Esophagus muscularis mucosa (tissue), 4 donors: ENCODE results near the gene SLC12A2. TPM values are rescaled to one million over a fixed set of nuclear protein-coding genes. Genes with fewer than 3 reads are reported as not detected.

ENCODE experiments used
- DNase-seq: peaks from one replicate; pipeline ENCODE4 v3.0.0-alpha.2; 2017; ENCODE audit errors: extremely low spot score
- H3K27ac ChIP-seq, 4 donors: fragments of 200-600 bp; sonication (generic); replicated peaks in 1 of 4; 1 replicate in 3 of 4; 2 replicates in 1 of 4; pipeline ENCODE4 v1.5.1; 2016 to 2019; ENCODE audit warnings: mild to moderate bottlenecking in 1 of 4
- H3K27me3 ChIP-seq, 4 donors: fragments of 200-600 bp; sonication (generic); one replicate each; pipeline versions ENCODE4 v1.5.1 to v1.6.0; 2016 to 2019
- H3K36me3 ChIP-seq, 4 donors: fragments of 200-600 bp; sonication (generic); one replicate each; pipeline ENCODE4 v1.5.1; 2016 to 2019
- H3K4me1 ChIP-seq, 4 donors: fragments of 200-600 bp; sonication (generic); one replicate each; pipeline ENCODE4 v1.5.1; 2016 to 2019
- H3K4me3 ChIP-seq, 4 donors: fragments of 200-600 bp; sonication (generic); 1 replicate in 2 of 4; 2 replicates in 2 of 4; pipeline ENCODE4 v1.5.1; 2016 to 2019; ENCODE audit warnings: mild to moderate bottlenecking in 4 of 4, moderate library complexity in 1 of 4
- H3K9me3 ChIP-seq, 4 donors: fragments of 200-600 bp; sonication (generic); 1 replicate in 3 of 4; 2 replicates in 1 of 4; pipeline ENCODE4 v1.5.1; 2016 to 2019
- CTCF ChIP-seq, 3 experiments: fragments of 200-600 bp in 2 of 3; fragments of 450-650 bp in 1 of 3; sonication (generic) in 2 of 3; IDR thresholded peaks; one replicate each; pipeline ENCODE4 v1.5.1; 2017 to 2019; ENCODE audit warnings: antibody characterized with exemption in 3 of 3, mild to moderate bottlenecking in 2 of 3, moderate library complexity in 1 of 3
- EP300 ChIP-seq: sonication (generic); formaldehyde crosslinking; IDR thresholded peaks from one replicate; pipeline ENCODE4 v1.6.1; 2017; ENCODE audit warnings: antibody characterized with exemption
- POLR2A ChIP-seq: fragments of 450-650 bp; IDR thresholded peaks from one replicate; pipeline ENCODE4 v1.6.1; 2017; ENCODE audit warnings: antibody characterized with exemption, moderate library complexity, mild to moderate bottlenecking, low read depth
- POLR2AphosphoS5 ChIP-seq, 2 donors: sonication (generic); formaldehyde crosslinking; IDR thresholded peaks; one replicate each; pipeline ENCODE4 v1.6.1; 2017; ENCODE audit warnings: antibody characterized with exemption in 2 of 2
- WGBS: methylation state at CpG from one replicate; pipeline ENCODE4 v1.1.5; 2018; 5-methylcytosine and 5-hydroxymethylcytosine counted together
- intact Hi-C: fragments of 100-400 bp; cut with DNase I; formaldehyde crosslinking; loops from one replicate; pipeline ENCODE4 v1.15.1; 2023
- total RNA-seq, 4 donors: library from RNA; depleted of rRNA; stranded (reverse); fragments of >200 nt; gene quantifications; one replicate each; pipeline versions ENCODE4 v1.1.0 to v1.2.1, GENCODE V29; 2016

The SLC12A2 gene
- total RNA-seq, 4 donors from 2014 or later, result 93.4 to 132 (median 113) TPM

DNA sequence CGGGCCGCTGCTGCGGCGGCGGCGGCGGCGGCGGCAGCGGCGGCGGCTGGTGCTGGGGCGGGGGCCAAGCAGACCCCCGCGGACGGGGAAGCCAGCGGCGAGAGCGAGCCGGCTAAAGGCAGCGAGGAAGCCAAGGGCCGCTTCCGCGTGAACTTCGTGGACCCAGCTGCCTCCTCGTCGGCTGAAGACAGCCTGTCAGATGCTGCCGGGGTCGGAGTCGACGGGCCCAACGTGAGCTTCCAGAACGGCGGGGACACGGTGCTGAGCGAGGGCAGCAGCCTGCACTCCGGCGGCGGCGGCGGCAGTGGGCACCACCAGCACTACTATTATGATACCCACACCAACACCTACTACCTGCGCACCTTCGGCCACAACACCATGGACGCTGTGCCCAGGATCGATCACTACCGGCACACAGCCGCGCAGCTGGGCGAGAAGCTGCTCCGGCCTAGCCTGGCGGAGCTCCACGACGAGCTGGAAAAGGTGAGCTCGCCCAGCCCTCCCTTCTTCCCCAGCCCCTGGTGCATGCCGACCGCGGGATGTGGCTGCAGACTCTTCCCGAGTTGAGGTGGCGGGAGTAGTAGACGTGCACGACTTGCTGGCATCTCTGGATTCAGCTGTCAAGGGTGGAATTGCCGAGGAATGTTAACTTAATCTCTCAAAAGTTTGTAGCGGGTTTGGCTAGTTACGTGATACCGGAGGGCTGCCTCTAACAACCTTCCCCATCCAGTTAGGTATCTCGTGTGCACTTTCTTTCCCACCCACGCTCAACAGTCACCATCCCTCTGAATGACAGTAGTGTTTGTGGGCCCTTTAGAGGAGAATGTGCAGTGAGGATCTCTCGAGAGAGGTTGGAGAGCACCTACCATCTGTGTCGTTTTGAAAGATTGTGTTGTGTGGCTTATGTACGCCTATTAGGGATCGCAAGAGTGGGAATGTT is 932 bp downstream of the SLC12A2 start:
- 3% methylated on average over 32 of the region's 71 CpGs for WGBS
- peak overlapping the region; percentile 92 to 95 (median 94) for H3K4me3 ChIP-seq
- TF ChIP-seq POLR2AphosphoS5 (IDR thresholded peaks at IDR 0.05) (no peak), EP300 (no peak), POLR2A (no peak), CTCF (IDR thresholded peaks at IDR 0.05) (no peak)
- DNase-seq, result no peak
- no peaks in the 10 kb centered on the region for H3K27me3 ChIP-seq
- H3K4me1 ChIP-seq, result peaks cover 24 to 61% (median 57%) of the 10 kb centered on the region in 4 donors
- intact Hi-C loops, result loop anchor here (5.0 to 10.0 kb wide), 3 partner anchors 210 to 522 kb away; no protein-coding TSS in a partner anchor
- peak overlapping the region; percentile 95 to 99 (median 97) for H3K27ac ChIP-seq
- H3K36me3 ChIP-seq, result no peaks in the 10 kb centered on the region
- H3K9me3 ChIP-seq, result no peaks in the 10 kb centered on the region

DNA sequence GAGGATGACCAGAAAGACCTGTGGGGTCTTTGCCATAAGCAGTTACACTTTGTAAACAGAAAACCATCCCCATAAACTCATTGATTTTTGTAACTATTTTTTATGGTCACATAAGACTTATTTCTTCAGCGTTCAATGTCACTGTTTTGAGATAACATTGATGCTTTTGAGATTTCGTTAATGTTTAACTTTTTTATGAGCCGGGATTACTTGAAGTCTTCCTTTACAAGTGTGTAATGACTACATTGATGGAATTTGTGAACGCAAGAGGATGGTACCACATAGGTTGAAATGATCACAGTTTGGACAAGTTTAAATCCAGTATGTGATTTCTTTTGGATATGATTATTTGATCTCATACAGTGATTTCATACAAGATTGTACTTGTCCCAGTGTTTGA is 1.8 kb downstream of the SLC12A2 start:
- intact Hi-C loops, result loop anchor here (10.0 kb wide), 2 partner anchors 211 to 331 kb away; no protein-coding TSS in a partner anchor
- no peaks in the 10 kb centered on the region for H3K9me3 ChIP-seq
- H3K4me3 ChIP-seq, result peak overlapping the region; percentile 92 to 95 (median 94)
- WGBS, result 40% methylated on average over 4 of the region's 4 CpGs
- no peaks in the 10 kb centered on the region for H3K36me3 ChIP-seq
- no peak for DNase-seq
- peaks cover 24 to 58% (median 55%) of the 10 kb centered on the region in 4 donors for H3K4me1 ChIP-seq
- peak overlapping the region; percentile 95 to 99 (median 97) for H3K27ac ChIP-seq
- no peaks in the 10 kb centered on the region for H3K27me3 ChIP-seq
- no peak for TF ChIP-seq EP300
- TF ChIP-seq POLR2AphosphoS5 (IDR thresholded peaks at IDR 0.05), result no peak
- no peak for TF ChIP-seq POLR2A
- no peak for TF ChIP-seq CTCF (IDR thresholded peaks at IDR 0.05)

- Histone ChIP-seq H3K4me3 (no peak overlapping the region), H3K36me3 (no peaks in the 10 kb centered on the region), H3K27me3 (no peaks in the 10 kb centered on the region), H3K4me1 (peaks cover 14 to 66% (median 50%) of the 10 kb centered on the region in 4 donors), H3K27ac (no peak overlapping the region), H3K9me3 (peaks cover 0 to 2% (median 1%) of the 10 kb centered on the region in 4 donors)
- TF ChIP-seq POLR2A (no peak), EP300 (no peak), POLR2AphosphoS5 (IDR thresholded peaks at IDR 0.05) (no peak), CTCF (IDR thresholded peaks at IDR 0.05) (no peak)
- DNase-seq, result no peak
- intact Hi-C loops, result no loop called here
These were observed 8.0 kb downstream of the SLC12A2 start for GRCh38 chr5:128091579-128091978.

GRCh38 chr5:128092144-128092543 is 8.6 kb downstream of the SLC12A2 start:
- intact Hi-C loops, result no loop called here
- H3K4me3 ChIP-seq, result no peak overlapping the region
- no peaks in the 10 kb centered on the region for H3K36me3 ChIP-seq
- WGBS, result 94% methylated on average over 4 of the region's 4 CpGs
- peaks cover 8 to 60% (median 45%) of the 10 kb centered on the region in 4 donors for H3K4me1 ChIP-seq
- TF ChIP-seq POLR2AphosphoS5 (IDR thresholded peaks at IDR 0.05) (no peak), EP300 (no peak), POLR2A (no peak), CTCF (IDR thresholded peaks at IDR 0.05) (no peak)
- H3K9me3 ChIP-seq, result peaks cover 0 to 7% (median 5%) of the 10 kb centered on the region in 4 donors
- no peak for DNase-seq
- H3K27ac ChIP-seq, result peak overlapping the region in 1 of 4 donors; percentile 16
- no peaks in the 10 kb centered on the region for H3K27me3 ChIP-seq
